Left ventricle myocardium inferior (tissue), 1 donor: ENCODE data around the gene SLC35B2. TPM values are rescaled to one million over a fixed set of nuclear protein-coding genes. Genes with fewer than 3 reads are reported as not detected.

ENCODE experiments used
- DNase-seq: peaks from one replicate; pipeline ENCODE4 v3.0.0-alpha.2; 2020
- H3K27ac ChIP-seq: fragments of 200-600 bp; replicated peaks from 2 replicates; pipeline ENCODE4 v1.8.0; 2021
- H3K27me3 ChIP-seq: fragments of 200-600 bp; 2 replicates; pipeline ENCODE4 v1.8.0; 2021; ENCODE audit warnings: low read depth
- H3K36me3 ChIP-seq: fragments of 200-600 bp; 2 replicates; pipeline ENCODE4 v1.8.0; 2021
- H3K4me1 ChIP-seq: fragments of 200-600 bp; 2 replicates; pipeline ENCODE4 v1.8.0; 2021
- H3K4me3 ChIP-seq: fragments of 200-600 bp; 2 replicates; pipeline ENCODE4 v1.8.0; 2021; ENCODE audit warnings: mild to moderate bottlenecking, moderate library complexity
- H3K9me3 ChIP-seq: fragments of 200-600 bp; replicated peaks from 2 replicates; pipeline ENCODE4 v1.8.0; 2021
- CTCF ChIP-seq: fragments of 200-600 bp; IDR thresholded peaks from 2 replicates; pipeline ENCODE4 v1.8.0; 2021; ENCODE audit warnings: antibody characterized with exemption, mild to moderate bottlenecking, borderline replicate concordance
- intact Hi-C: fragments of 100-400 bp; cut with micrococcal nuclease; formaldehyde crosslinking; loops from one replicate; pipeline ENCODE4 v1.11.0; 2022
- total RNA-seq: library from RNA; stranded (reverse); fragmentation: NEBNext Ultra II Directional; extraction: Animal tissue kit (Norgen Biotek cat#: 25700); gene quantifications from one replicate; pipeline ENCODE4 v1.2.1, GENCODE V29; 2021
- donor health status: DM: no; HTN: yes; CAD: no; lungs with severe emphysema.

Gene SLC35B2
- total RNA-seq, 1 donor from 2014 or later = 20.2 TPM

DNA sequence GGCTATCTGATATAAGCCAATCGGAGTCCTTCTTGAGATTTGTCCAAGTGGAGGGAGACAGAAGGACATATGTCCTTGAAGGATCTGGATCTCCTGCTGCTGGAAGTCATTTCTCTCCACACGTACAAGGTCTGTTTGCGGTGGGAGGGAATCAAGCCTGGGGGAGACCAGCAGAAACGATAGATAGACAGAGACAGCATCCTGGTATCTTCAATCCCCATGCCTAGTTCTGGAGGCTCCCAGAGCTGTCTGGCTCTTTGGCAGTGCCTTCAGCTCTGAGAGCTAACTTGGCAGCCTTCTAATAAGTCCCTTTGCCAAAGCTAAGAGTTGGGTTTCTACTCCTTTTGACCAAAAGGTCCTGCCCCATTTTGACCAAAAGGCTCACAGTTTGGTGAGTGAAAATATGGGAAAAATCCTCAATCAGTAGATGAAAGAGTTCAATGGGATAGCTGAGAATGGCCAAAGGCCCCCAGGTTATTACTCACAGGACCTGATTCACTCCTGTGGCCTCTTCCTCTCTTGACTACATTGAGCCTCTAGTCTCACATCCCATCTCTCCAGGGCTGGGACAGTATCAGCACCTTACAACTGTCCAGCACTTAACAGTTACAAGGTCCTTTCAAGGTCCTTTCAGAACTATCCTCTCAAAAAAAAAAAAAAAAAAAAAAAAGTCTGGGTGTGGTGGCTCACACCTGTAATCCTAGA lies 35.5 kb upstream of the SLC35B2 start:
- no peak overlapping the region for H3K27ac ChIP-seq
- H3K4me1 ChIP-seq = peaks cover 12% of the 10 kb centered on the region
- TF ChIP-seq CTCF = no peak
- no peak overlapping the region for H3K4me3 ChIP-seq
- H3K36me3 ChIP-seq = no peaks in the 10 kb centered on the region
- intact Hi-C loops = no loop called here
- H3K9me3 ChIP-seq = no peaks in the 10 kb centered on the region
- DNase-seq = no peak
- H3K27me3 ChIP-seq = peaks cover 100% of the 10 kb centered on the region

- H3K36me3 ChIP-seq = no peaks in the 10 kb centered on the region
- H3K9me3 ChIP-seq = no peaks in the 10 kb centered on the region
- H3K27ac ChIP-seq = no peak overlapping the region
- DNase-seq = no peak
- intact Hi-C loops = no loop called here
- peaks cover 2% of the 10 kb centered on the region for H3K4me1 ChIP-seq
- TF ChIP-seq CTCF = no peak
- no peak overlapping the region for H3K4me3 ChIP-seq
- peaks cover 100% of the 10 kb centered on the region for H3K27me3 ChIP-seq
These were observed 34.5 kb upstream of the SLC35B2 start for GRCh38 chr6:44291841-44292240.

DNA sequence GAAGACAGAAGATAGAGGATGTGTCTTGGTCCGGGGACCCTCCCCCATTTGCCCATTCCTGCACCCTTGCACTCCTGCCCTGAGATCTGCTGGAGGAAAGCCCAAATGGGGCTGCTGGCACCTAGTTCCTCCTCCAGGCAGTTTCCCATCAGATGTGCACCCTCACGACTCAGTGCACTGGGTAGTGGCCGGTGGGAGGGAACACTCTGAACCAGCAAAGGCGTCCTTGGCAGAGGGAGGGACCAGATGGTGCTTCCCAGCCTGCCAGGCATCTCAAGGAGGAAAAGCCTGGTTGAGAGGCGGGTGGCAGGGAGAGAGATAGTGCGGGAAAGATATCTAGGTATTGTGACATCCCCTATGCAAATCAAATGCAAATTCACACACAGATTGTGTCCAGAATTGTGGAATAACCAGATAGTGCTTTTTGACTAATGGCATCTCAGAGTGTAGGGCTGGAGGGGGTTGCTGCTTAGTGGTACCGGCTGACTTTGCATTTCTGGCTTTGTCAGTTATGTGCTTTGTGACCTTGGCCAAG lies 32.5 kb upstream of the SLC35B2 start:
- Histone ChIP-seq H3K9me3 (no peaks in the 10 kb centered on the region), H3K27ac (no peak overlapping the region), H3K4me1 (no peaks in the 10 kb centered on the region), H3K4me3 (no peak overlapping the region), H3K27me3 (peaks cover 100% of the 10 kb centered on the region), H3K36me3 (no peaks in the 10 kb centered on the region)
- no peak for TF ChIP-seq CTCF
- intact Hi-C loops = no loop called here
- DNase-seq = no peak

- Histone ChIP-seq H3K4me1 (no peaks in the 10 kb centered on the region), H3K36me3 (no peaks in the 10 kb centered on the region), H3K27me3 (peaks cover 100% of the 10 kb centered on the region), H3K9me3 (no peaks in the 10 kb centered on the region), H3K27ac (no peak overlapping the region), H3K4me3 (no peak overlapping the region)
- intact Hi-C loops = no loop called here
- no peak for TF ChIP-seq CTCF
- DNase-seq = no peak
These were observed 29.4 kb upstream of the SLC35B2 start for GRCh38 chr6:44286747-44287146.

GRCh38 chr6:44286285-44286565 lies 28.9 kb upstream of the SLC35B2 start:
- H3K4me3 ChIP-seq = no peak overlapping the region
- no peak overlapping the region for H3K27ac ChIP-seq
- TF ChIP-seq CTCF = no peak
- intact Hi-C loops = no loop called here
- no peaks in the 10 kb centered on the region for H3K9me3 ChIP-seq
- H3K36me3 ChIP-seq = no peaks in the 10 kb centered on the region
- no peaks in the 10 kb centered on the region for H3K4me1 ChIP-seq
- H3K27me3 ChIP-seq = peaks cover 100% of the 10 kb centered on the region
- no peak for DNase-seq
